ENCODE data around the gene CEACAM4. TPM values are rescaled to one million over a fixed set of nuclear protein-coding genes. Genes with fewer than 3 reads are reported as not detected.

Gene CEACAM4
- total and polyA plus RNA-seq, 2 of the 8 experiments (the other 6 are each of a cell fraction or from before 2014, with no cell fraction given) = not detected

DNA sequence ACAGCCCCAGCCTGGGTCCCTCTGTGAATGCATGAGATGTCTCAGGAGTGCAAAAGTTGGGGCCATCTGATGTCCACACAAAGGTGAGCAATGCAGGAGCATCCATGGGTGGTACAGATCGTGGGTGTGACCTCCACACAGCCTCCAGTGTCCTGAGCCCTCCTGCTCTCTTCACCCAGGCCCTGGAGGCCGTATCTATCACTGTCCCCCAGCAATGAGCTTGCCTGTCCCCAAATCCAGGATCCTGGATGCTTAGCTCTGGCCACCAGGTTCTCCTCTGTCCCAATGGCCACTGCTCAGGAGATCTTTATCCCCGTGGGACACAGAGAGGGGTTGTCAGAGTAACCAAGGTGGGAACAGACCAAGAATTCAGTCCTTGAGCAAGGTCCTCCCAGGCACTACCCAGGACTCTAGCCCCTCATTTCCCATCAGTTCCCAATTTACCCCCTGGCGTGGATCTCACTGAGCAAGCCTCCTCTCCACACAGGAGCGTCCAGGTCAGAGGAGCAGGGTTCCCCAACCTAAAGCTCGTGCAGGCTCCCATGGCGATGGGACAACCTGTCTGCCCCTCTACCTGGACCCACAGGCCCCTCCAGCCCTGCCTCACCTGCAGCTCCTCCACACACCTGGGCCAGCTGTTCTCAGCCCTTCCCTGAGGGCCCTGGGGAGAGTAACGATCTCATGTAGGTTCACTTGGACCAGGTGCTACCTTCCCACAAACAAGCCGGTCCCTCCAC, 39.6 kb downstream of the CEACAM4 start:
- Histone ChIP-seq H2BK15ac (ENCODE audit: low read length) (no peak overlapping the region), H2BK5ac (ENCODE audit: low read depth, low read length) (no peak overlapping the region), H3K27me3 (replicated peaks in 1 of 4; ENCODE audit: control insufficient read depth in 3 of 4, extremely low read depth in 1 of 4, insufficient read depth in 3 of 4, low read length in 3 of 4) (no peaks in the 10 kb centered on the region), H3K9ac (replicated peaks in 1 of 4; ENCODE audit: extremely low read depth in 1 of 4, low read depth in 3 of 4, low read length in 3 of 4) (no peak overlapping the region), H3K23me2 (ENCODE audit: low read depth, low read length) (no peaks in the 10 kb centered on the region), H3K36me3 (ENCODE audit: control insufficient read depth in 2 of 4, insufficient read depth in 4 of 4, low read length in 3 of 4) (no peaks in the 10 kb centered on the region), H3K18ac (ENCODE audit: extremely low read depth, low read length) (no peak overlapping the region), H3K23ac (ENCODE audit: insufficient read length) (no peak overlapping the region), H4K8ac (ENCODE audit: extremely low read depth, insufficient read depth, low read length) (no peak overlapping the region), H4K20me1 (replicated peaks in 1 of 2; ENCODE audit: control insufficient read depth in 1 of 2, insufficient read depth in 2 of 2, low read length in 2 of 2) (no peaks in the 10 kb centered on the region), H3K27ac (ENCODE audit: low read depth, low read length) (no peak overlapping the region), H3K9me3 (ENCODE audit: insufficient read depth in 2 of 2, low read depth in 1 of 2, low read length in 1 of 2) (peaks cover 69 to 89% of the 10 kb centered on the region in 2 experiments), H2AFZ (ENCODE audit: low read length) (no peak overlapping the region), H3K4me1 (replicated peaks in 1 of 4; ENCODE audit: control insufficient read depth in 3 of 4, insufficient read depth in 4 of 4, low read length in 3 of 4) (no peaks in the 10 kb centered on the region), H2BK12ac (ENCODE audit: low read depth, low read length) (no peak overlapping the region), H4K5ac (ENCODE audit: insufficient read length, low read depth, low read length) (no peak overlapping the region), H4K91ac (replicated peaks; ENCODE audit: insufficient read length, low read length) (no peak overlapping the region), H3K56ac (replicated peaks; ENCODE audit: insufficient read length, low read depth, low read length) (no peak overlapping the region), H3K4ac (replicated peaks; ENCODE audit: insufficient read length, low read depth, low read length) (no peak overlapping the region), H3K4me2 (ENCODE audit: insufficient read depth in 1 of 2, low read depth in 2 of 2, low read length in 2 of 2) (no peak overlapping the region), H3K79me2 (ENCODE audit: control insufficient read depth in 1 of 2, insufficient read depth in 2 of 2, low read length in 2 of 2) (no peaks in the 10 kb centered on the region), H3K4me3 (ENCODE audit: extremely low read depth in 1 of 4, insufficient read depth in 2 of 4, low read depth in 3 of 4, low read length in 4 of 4) (no peak overlapping the region), H3K14ac (ENCODE audit: insufficient read length) (no peak overlapping the region), H2AK5ac (ENCODE audit: low read depth, low read length) (no peak overlapping the region), H2BK20ac (ENCODE audit: low read length) (no peak overlapping the region), H2BK120ac (replicated peaks; ENCODE audit: low read depth, low read length) (no peak overlapping the region), H3K79me1 (ENCODE audit: low read depth, low read length) (no peaks in the 10 kb centered on the region)
- 67% methylated on average over 9 of the region's 9 CpGs; no CpG with 5 or more reads in 1 of the 2 experiments for WGBS, 2 experiments (ENCODE audit: extremely low coverage in 1 of 2, insufficient coverage in 1 of 2, insufficient read length in 1 of 2, insufficient replicate concordance in 2 of 2, low coverage in 1 of 2, low lambda C conversion rate in 2 of 2, missing lambda C conversion rate in 1 of 2)
- DNase-seq (ENCODE audit: low read depth in 1 of 2, low spot score in 2 of 2) (no peak), FAIRE-seq (no peak)
- ChIA-PET CTCF (ENCODE audit: partially characterized antibody) (interaction anchor here (0.6 to 2.1 kb wide), 3 partner anchors 16 to 250 kb away, joined by 4 to 9 read pairs (median 7); no protein-coding TSS in a partner anchor), POLR2A (ENCODE audit: partially characterized antibody) (no interaction called here)
- TF ChIP-seq TAF1 (IDR thresholded peaks at IDR 0.05; ENCODE audit: low read depth, low read length) (no peak), MAFK (IDR thresholded peaks at IDR 0.05; ENCODE audit: low read depth, low read length) (no peak), CBX8 (IDR thresholded peaks at IDR 0.05; ENCODE audit: borderline replicate concordance, low read depth, low read length) (no peak), CBX5 (IDR thresholded peaks at IDR 0.05; ENCODE audit: low read depth, low read length) (no peak), SRF (IDR thresholded peaks at IDR 0.05; ENCODE audit: low read depth, low read length) (no peak), RFX5 (IDR thresholded peaks at IDR 0.05; ENCODE audit: borderline replicate concordance, low read depth, low read length) (no peak), TBP (IDR thresholded peaks at IDR 0.05; ENCODE audit: low read depth, low read length) (no peak), SIX5 (IDR thresholded peaks at IDR 0.05; ENCODE audit: low read depth, low read length) (no peak), PHF8 (conservative IDR thresholded peaks at IDR 0.05; ENCODE audit: low read depth, low read length) (no peak)
- TF ChIP-seq, protein P1, sequence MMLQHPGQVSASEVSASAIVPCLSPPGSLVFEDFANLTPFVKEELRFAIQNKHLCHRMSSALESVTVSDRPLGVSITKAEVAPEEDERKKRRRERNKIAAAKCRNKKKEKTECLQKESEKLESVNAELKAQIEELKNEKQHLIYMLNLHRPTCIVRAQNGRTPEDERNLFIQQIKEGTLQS (IDR thresholded peaks at IDR 0.05; ENCODE audit: insufficient read depth, low read depth, low read length) = no peak
- TF ChIP-seq, protein P2, sequence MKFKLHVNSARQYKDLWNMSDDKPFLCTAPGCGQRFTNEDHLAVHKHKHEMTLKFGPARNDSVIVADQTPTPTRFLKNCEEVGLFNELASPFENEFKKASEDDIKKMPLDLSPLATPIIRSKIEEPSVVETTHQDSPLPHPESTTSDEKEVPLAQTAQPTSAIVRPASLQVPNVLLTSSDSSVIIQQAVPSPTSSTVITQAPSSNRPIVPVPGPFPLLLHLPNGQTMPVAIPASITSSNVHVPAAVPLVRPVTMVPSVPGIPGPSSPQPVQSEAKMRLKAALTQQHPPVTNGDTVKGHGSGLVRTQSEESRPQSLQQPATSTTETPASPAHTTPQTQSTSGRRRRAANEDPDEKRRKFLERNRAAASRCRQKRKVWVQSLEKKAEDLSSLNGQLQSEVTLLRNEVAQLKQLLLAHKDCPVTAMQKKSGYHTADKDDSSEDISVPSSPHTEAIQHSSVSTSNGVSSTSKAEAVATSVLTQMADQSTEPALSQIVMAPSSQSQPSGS (IDR thresholded peaks at IDR 0.05; ENCODE audit: low read length) = no peak
